Effector memory CD4-positive, alpha-beta T cell (primary cell): ENCODE measurements around the gene REEP3.

ENCODE experiments used
- DNase-seq, 3 donors: peaks; one replicate each; pipeline ENCODE4 v3.0.0-alpha.2; 2020
- H3K27ac ChIP-seq: 2 replicates; pipeline ENCODE4 v1.7.0; 2013; ENCODE audit warnings: mild to moderate bottlenecking, low read length, moderate library complexity; ENCODE audit not compliant: insufficient read depth, poor library complexity, severe bottlenecking
- H3K27me3 ChIP-seq: replicated peaks from 2 replicates; pipeline ENCODE4 v1.7.0; 2013; ENCODE audit warnings: mild to moderate bottlenecking, low read length; ENCODE audit not compliant: insufficient read depth, control insufficient read depth, poor library complexity, severe bottlenecking
- H3K36me3 ChIP-seq: 2 replicates; pipeline ENCODE4 v1.7.0; 2013; ENCODE audit warnings: mild to moderate bottlenecking, low read length, moderate library complexity; ENCODE audit not compliant: control insufficient read depth, insufficient read depth
- H3K4me1 ChIP-seq: 2 replicates; pipeline ENCODE4 v1.7.0; 2013; ENCODE audit warnings: low read length, mild to moderate bottlenecking; ENCODE audit not compliant: control insufficient read depth, insufficient read depth, poor library complexity, severe bottlenecking
- H3K4me3 ChIP-seq: 2 replicates; pipeline ENCODE4 v1.7.0; 2013; ENCODE audit warnings: low read length, low read depth, mild to moderate bottlenecking; ENCODE audit not compliant: insufficient read depth, poor library complexity, severe bottlenecking
- H3K9me3 ChIP-seq: 2 replicates; pipeline ENCODE4 v1.7.0; 2013; ENCODE audit warnings: mild to moderate bottlenecking, low read length, moderate library complexity; ENCODE audit not compliant: control insufficient read depth

The REEP3 gene

GRCh38 chr10:63579371-63580014, 58.3 kb downstream of the REEP3 start:
- Histone ChIP-seq H3K4me1 (peaks cover 4% of the 10 kb centered on the region), H3K4me3 (no peak overlapping the region), H3K27me3 (no peaks in the 10 kb centered on the region), H3K9me3 (no peaks in the 10 kb centered on the region), H3K27ac (no peak overlapping the region), H3K36me3 (peaks cover 3% of the 10 kb centered on the region)
- DNase-seq = no peak

DNA sequence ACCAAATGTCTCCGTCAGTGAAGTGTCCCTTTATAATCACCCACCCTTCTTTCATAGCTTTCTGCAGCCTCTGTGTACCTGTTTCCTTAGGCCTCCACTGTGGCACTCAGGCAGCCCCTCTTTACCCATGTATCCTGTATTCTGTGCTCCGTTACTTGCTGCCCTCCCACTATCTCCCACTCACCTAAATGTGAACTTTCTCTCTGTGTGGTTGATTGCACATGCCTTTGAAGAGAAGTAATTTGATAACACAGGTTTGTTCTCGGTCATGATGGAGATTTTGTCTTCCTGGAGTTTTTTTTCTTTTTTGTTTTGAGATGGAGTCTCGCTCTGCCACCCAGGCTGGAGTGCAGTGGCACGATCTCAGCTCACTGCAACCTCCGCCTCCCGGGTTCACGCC, 61.5 kb downstream of the REEP3 start:
- Histone ChIP-seq H3K27me3 (no peaks in the 10 kb centered on the region), H3K27ac (no peak overlapping the region), H3K36me3 (peaks cover 3% of the 10 kb centered on the region), H3K4me3 (no peak overlapping the region), H3K9me3 (no peaks in the 10 kb centered on the region), H3K4me1 (no peaks in the 10 kb centered on the region)
- no peak for DNase-seq

DNA sequence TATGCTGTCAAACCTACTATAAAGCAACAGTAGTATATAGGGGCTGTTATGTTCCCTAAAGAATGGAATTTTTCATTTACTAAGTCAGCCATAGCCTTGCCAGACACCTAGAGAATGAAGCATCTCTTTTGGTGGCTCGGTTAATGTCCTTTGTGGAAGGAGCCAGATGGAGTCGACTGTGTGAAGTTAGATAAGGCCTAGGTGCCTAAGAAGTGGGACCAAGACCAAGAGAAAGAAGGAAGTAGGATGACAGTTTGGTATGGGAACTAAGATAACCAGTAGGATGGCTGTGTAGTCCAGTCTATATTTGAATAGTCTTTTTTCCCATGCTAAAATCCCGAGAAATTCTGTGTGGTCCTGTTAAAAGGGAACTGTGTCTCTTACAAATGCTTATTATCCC, 62.2 kb downstream of the REEP3 start:
- no peaks in the 10 kb centered on the region for H3K27me3 ChIP-seq
- no peak for DNase-seq
- H3K27ac ChIP-seq = no peak overlapping the region
- H3K4me1 ChIP-seq = no peaks in the 10 kb centered on the region
- H3K36me3 ChIP-seq = peaks cover 3% of the 10 kb centered on the region
- H3K9me3 ChIP-seq = no peaks in the 10 kb centered on the region
- H3K4me3 ChIP-seq = no peak overlapping the region

DNA sequence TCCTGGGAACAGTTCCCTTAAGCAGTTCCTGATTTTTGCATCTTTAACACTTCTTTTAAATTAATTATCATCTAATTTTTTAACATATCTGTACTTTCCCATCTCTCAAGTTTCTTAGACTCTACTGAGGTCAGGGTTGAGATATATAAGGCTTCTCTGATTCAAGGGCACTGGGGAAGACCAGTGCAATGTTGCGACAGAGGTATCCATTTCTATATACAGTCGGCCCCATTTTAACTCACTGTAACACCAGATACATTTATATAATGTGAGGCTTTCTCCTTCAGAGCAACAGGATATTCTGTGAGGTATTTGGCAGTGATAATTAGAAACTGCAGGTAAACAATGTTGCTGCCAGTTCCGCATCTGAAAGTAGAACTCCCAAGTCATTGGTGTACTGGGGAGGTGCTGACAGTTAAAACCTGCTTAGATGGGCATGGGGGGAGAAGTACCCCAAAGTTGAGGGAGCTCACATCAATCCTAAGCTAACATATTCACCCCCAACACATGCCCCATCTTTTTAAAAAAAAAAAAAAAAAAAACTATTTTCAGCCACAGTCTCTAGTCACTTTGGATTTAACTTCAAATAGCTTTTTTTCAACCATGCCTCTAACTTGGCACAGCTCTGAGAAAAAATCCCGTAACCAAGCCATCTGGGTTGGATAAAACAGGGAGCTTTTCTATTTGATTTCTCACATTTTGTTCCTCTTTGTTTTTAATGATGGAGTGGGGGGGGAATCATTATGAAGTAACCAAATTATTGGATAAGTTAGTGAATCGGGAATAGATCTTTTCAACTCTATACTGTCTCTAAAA, 62.9 kb downstream of the REEP3 start:
- Histone ChIP-seq H3K4me1 (no peaks in the 10 kb centered on the region), H3K4me3 (no peak overlapping the region), H3K9me3 (no peaks in the 10 kb centered on the region), H3K27me3 (no peaks in the 10 kb centered on the region), H3K27ac (no peak overlapping the region), H3K36me3 (peaks cover 3% of the 10 kb centered on the region)
- no peak for DNase-seq

DNA sequence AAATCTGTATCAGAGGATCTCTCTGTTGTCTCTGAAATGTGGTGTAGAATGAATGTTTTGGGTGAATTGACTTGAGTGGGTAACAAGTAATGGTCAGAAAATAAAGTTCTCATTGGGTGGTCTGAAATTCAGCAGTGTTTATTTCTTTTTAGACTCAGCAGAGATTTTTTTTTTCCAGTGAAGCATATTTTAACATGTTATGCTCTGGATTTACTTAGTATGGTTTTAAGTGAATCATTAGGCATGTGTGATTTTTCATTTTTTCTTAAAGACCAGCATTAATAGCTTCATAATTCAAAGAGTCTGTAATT, 63.5 kb downstream of the REEP3 start:
- Histone ChIP-seq H3K36me3 (peaks cover 2% of the 10 kb centered on the region), H3K27me3 (no peaks in the 10 kb centered on the region), H3K4me3 (no peak overlapping the region), H3K27ac (no peak overlapping the region), H3K9me3 (no peaks in the 10 kb centered on the region), H3K4me1 (no peaks in the 10 kb centered on the region)
- no peak for DNase-seq

GRCh38 chr10:63585041-63585440, 63.8 kb downstream of the REEP3 start:
- no peaks in the 10 kb centered on the region for H3K4me1 ChIP-seq
- no peaks in the 10 kb centered on the region for H3K27me3 ChIP-seq
- H3K36me3 ChIP-seq = no peaks in the 10 kb centered on the region
- H3K4me3 ChIP-seq = no peak overlapping the region
- H3K27ac ChIP-seq = no peak overlapping the region
- H3K9me3 ChIP-seq = no peaks in the 10 kb centered on the region
- DNase-seq = no peak

DNA sequence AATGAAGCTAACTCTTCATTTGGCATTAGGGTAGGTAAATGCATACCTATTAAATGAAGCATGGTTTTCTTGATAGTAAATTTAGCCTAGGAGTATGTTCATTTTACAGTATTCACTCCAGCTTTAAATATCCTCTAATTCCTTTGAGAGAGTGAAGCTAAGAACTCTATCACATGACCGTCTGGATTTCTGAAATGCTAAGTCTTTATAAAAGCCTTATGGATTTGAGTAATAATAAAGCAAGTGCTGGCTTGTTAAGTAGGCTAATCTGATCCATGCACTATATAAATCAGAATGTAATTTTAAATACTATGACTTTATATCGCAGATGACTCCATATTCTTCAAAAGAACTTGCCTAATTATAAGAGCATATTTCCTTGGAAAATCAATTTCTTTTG, 64.8 kb downstream of the REEP3 start:
- Histone ChIP-seq H3K9me3 (no peaks in the 10 kb centered on the region), H3K27ac (no peak overlapping the region), H3K27me3 (no peaks in the 10 kb centered on the region), H3K4me3 (no peak overlapping the region), H3K36me3 (no peaks in the 10 kb centered on the region), H3K4me1 (no peaks in the 10 kb centered on the region)
- no peak for DNase-seq

- no peak overlapping the region for H3K4me3 ChIP-seq
- H3K36me3 ChIP-seq = no peaks in the 10 kb centered on the region
- no peaks in the 10 kb centered on the region for H3K4me1 ChIP-seq
- DNase-seq = no peak
- H3K9me3 ChIP-seq = no peaks in the 10 kb centered on the region
- H3K27ac ChIP-seq = no peak overlapping the region
- no peaks in the 10 kb centered on the region for H3K27me3 ChIP-seq
Observed at GRCh38 chr10:63587191-63587590, 66.0 kb downstream of the REEP3 start.

- no peaks in the 10 kb centered on the region for H3K4me1 ChIP-seq
- no peak overlapping the region for H3K4me3 ChIP-seq
- H3K27ac ChIP-seq = no peak overlapping the region
- no peaks in the 10 kb centered on the region for H3K27me3 ChIP-seq
- no peaks in the 10 kb centered on the region for H3K9me3 ChIP-seq
- no peaks in the 10 kb centered on the region for H3K36me3 ChIP-seq
- DNase-seq = no peak
Observed at GRCh38 chr10:63588436-63589167, 67.4 kb downstream of the REEP3 start.
